GM12864 (cell line): ENCODE measurements around the gene LZTR1.

ENCODE experiments used
- DNase-seq: peaks from one replicate; pipeline ENCODE4 v3.0.0-alpha.2; 2011; ENCODE audit warnings: low read depth
- H3K4me3 ChIP-seq: 2 replicates; pipeline ENCODE4 v1.5.1; 2011; ENCODE audit warnings: mild to moderate bottlenecking, low read depth, low read length, control low read depth
- TF ChIP-seq, protein P1 (sequence below): IDR thresholded peaks from 2 replicates; pipeline ENCODE4 v1.5.1; 2011; ENCODE audit warnings: low read depth, mild to moderate bottlenecking, moderate library complexity, low read length, control low read depth, inconsistent platforms; ENCODE audit errors: missing control alignments

The LZTR1 gene

DNA sequence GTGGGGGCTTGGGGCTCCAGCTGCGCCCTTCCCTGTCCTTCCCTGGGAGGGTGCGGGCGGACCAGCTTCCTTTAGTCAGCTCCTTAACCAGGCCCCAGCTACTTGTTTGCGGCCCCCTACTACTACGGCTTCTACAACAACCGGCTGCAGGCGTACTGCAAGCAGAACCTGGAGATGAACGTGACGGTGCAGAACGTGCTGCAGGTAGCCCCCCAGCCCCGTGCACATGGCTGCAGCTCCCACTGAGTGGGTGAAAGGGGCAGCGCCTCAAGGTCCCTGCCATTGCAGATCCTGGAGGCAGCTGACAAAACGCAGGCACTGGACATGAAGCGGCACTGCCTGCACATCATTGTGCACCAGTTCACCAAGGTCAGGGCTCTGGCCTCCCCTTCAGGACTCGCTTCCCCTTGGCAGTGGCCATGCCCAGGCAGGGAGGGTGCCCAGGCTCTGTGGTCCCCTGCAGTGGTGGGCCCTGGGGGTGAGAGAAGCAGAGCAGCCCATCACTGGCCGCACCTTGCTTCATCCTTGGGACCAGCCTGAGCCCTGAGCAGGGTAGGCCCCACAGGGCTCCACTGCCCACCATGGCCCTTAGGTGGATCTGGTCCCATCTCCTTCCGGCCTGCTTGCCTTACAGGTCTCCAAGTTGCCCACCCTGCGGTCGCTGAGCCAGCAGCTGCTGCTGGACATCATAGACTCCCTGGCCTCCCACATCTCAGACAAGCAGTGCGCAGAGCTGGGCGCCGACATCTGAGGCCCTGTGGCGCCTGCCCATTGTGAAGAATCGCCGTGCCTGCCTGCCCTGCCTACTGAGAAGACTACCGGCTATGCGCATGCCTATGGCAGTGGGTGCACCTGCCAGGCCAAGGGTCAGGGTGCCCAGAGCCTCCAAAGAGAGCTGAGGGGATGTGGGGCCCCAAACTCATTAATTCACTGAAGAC lies 14.8 kb downstream of the LZTR1 start:
- TF ChIP-seq, protein P1, sequence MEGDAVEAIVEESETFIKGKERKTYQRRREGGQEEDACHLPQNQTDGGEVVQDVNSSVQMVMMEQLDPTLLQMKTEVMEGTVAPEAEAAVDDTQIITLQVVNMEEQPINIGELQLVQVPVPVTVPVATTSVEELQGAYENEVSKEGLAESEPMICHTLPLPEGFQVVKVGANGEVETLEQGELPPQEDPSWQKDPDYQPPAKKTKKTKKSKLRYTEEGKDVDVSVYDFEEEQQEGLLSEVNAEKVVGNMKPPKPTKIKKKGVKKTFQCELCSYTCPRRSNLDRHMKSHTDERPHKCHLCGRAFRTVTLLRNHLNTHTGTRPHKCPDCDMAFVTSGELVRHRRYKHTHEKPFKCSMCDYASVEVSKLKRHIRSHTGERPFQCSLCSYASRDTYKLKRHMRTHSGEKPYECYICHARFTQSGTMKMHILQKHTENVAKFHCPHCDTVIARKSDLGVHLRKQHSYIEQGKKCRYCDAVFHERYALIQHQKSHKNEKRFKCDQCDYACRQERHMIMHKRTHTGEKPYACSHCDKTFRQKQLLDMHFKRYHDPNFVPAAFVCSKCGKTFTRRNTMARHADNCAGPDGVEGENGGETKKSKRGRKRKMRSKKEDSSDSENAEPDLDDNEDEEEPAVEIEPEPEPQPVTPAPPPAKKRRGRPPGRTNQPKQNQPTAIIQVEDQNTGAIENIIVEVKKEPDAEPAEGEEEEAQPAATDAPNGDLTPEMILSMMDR, result no peak
- H3K4me3 ChIP-seq, result no peak overlapping the region
- no peak for DNase-seq

GRCh38 chr22:20997536-20998257 lies 15.6 kb downstream of the LZTR1 start:
- TF ChIP-seq, protein P1, result no peak

DNA sequence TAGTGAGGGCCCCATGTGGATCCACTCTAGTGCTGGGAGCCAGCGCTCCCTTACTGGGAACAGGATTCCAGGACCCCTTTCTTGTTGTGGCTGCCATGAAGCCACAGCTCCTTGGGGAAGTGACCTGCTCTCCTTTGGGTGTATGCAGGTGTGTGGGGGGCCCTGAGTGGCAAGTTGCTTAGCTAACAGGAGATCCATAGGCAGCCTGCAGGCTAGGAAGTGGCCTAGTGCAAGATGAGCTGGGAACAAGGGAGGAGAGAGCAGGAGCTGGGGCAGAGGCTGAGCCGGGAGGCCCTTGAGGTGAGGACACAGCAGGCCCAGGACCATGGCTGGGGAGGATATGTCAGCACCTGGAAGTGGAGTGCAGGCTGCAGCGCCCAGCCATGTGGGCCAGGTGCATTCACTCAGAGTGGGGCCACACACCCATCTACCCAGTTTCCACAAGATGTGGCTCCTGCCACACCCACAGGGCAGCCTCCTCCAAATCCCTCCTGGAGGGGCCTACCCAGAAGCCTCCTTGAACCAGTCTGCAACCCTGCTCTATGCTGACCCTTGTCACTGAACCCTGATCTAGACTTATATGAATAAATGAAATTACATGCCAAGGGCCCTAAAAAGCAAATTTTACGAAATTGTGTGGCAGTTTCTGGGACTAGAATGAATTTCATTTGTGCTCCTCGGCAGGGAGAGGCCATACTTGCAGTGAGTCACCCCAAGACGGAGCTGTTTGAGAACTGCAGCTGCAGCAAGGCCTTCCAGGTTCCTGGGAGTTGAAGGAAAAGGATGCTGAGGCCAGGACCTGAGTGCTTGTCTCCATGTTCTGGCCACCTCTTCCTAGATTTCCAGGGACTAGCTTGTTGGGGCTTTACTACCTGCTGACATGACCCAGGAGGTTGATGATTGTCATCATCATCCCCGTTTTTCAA lies 16.6 kb downstream of the LZTR1 start:
- H3K4me3 ChIP-seq, result no peak overlapping the region
- DNase-seq, result no peak
- TF ChIP-seq, protein P1, result no peak

More at GRCh38 chr22:20997536-20998257, 15.6 kb downstream of the LZTR1 start:
- DNase-seq, result no peak
- H3K4me3 ChIP-seq, result no peak overlapping the region

GRCh38 chr22:20999350-21000206 lies 17.5 kb downstream of the LZTR1 start:
- peak overlapping the region; percentile 80 for H3K4me3 ChIP-seq
- TF ChIP-seq, protein P1, result no peak
- DNase-seq, result no peak

DNA sequence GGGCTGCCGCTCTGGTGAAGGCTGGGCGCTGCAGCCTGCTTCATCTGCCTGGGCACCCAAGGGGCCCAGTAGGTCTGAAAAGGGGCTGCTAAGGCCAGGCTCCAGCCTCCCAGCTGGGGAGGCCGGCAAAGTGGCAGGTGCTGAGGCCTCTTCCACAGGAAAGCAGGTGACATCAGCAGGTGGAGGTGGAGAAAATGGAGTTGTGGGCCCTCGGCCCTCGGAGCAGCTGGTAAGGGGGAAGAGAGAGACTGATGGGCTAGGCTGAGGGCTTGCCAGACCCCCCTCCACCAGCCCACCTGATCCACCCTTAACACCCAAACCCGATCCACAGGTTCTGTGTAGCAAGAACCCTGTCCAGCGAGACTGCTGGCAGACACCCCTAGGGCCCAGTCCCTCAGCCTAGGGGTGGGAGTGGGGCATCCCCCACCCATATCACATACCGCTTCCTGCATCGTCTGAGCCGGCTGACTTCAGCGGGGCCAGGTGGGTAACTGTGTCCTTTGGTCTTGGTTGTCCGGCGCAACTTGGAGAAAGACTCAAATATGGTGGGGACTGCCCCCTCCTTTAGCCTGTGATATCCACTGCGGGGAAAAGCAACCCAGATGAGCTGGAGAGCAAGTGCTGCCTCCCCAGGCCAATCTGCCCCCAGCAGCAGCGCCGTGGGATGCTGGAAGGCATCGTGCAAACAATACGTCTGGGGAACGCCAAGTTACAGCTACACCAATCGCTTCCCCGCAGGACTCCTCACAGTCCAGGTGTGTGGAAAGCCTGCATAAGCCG lies 18.3 kb downstream of the LZTR1 start:
- TF ChIP-seq, protein P1, result no peak
- no peak for DNase-seq
- H3K4me3 ChIP-seq, result peak overlapping the region; percentile 80
